ENCODE data around the gene NDUFS2.

The NDUFS2 gene

GRCh38 chr1:161175771-161176453, 26.3 kb upstream of the NDUFS2 start:
- no peak overlapping the region for H3K9ac ChIP-seq (ENCODE audit: low read depth, low read length)
- H3K27me3 ChIP-seq (ENCODE audit: control insufficient read depth, insufficient read depth, low read length), result no peaks in the 10 kb centered on the region
- peaks cover 23% of the 10 kb centered on the region for H3K36me3 ChIP-seq (ENCODE audit: control insufficient read depth, insufficient read depth, low read length)
- no peak overlapping the region for H3K4me3 ChIP-seq (ENCODE audit: low read depth, low read length)
- H3K9me3 ChIP-seq (ENCODE audit: control insufficient read depth, insufficient read depth, low read length), result no peaks in the 10 kb centered on the region
- H3K4me1 ChIP-seq (ENCODE audit: control insufficient read depth, insufficient read depth, low read length), result peaks cover 4% of the 10 kb centered on the region

GRCh38 chr1:161176468-161177111, 25.6 kb upstream of the NDUFS2 start:
- no peaks in the 10 kb centered on the region for H3K27me3 ChIP-seq (ENCODE audit: control insufficient read depth, insufficient read depth, low read length)
- peak overlapping the region; percentile 99 for H3K4me3 ChIP-seq (ENCODE audit: low read depth, low read length)
- peaks cover 4% of the 10 kb centered on the region for H3K4me1 ChIP-seq (ENCODE audit: control insufficient read depth, insufficient read depth, low read length)
- peak overlapping the region; percentile 89 for H3K9ac ChIP-seq (ENCODE audit: low read depth, low read length)
- peaks cover 16% of the 10 kb centered on the region for H3K36me3 ChIP-seq (ENCODE audit: control insufficient read depth, insufficient read depth, low read length)
- H3K9me3 ChIP-seq (ENCODE audit: control insufficient read depth, insufficient read depth, low read length), result no peaks in the 10 kb centered on the region

DNA sequence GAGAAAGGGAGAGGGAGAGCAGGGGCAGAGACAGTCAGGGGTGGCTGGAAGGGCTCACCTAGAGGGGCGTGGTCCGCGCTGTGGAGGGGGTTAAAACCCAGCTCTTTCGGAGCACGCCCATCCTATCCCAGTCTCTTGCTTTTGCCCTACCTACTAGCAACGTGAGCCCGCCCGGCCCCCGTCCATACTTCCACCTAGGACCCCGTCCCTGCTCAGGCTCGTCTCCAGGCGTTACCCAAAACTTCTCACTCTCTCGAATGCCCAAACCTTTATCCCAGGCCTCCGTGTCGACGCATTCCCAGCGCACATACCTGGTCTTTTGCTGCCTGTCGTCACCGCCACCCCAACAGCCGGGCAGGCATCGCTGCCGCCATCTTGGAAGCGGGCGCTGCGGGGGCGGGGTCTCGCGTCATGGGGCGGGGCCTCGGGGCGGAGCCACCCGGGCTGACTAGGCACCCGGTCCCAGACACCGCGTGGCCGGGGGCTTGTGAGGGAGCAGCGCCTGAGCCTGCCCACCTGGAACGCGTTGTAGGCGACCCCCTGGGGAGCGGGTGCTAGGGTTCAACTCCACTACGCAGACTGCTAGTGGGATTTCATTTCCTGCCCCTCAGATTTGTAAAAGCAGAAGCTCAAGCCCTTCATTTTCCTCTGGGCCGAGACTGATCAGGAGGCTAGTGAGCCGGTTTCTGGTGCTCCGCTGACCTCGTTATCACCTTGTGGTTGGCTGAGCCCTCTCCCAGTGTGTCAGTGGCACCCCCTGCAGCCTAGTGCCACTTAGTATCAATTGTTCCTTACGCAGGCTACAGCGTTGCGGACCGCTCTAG, 24.8 kb upstream of the NDUFS2 start, which contains the start of gene B4GALT3:
B4GALT3 (minus strand) TSS at position 396 of the 824 bp plus-strand sequence. CDS start 1,447 bp downstream, outside the sequence.
- Histone ChIP-seq H3K27me3 (ENCODE audit: control insufficient read depth, insufficient read depth, low read length) (no peaks in the 10 kb centered on the region), H3K9ac (ENCODE audit: low read depth, low read length) (peak within 1 kb of the TSS; percentile 89), H3K36me3 (ENCODE audit: control insufficient read depth, insufficient read depth, low read length) (peaks cover 10% of the 10 kb centered on the region), H3K4me1 (ENCODE audit: control insufficient read depth, insufficient read depth, low read length) (peaks cover 4% of the 10 kb centered on the region), H3K9me3 (ENCODE audit: control insufficient read depth, insufficient read depth, low read length) (no peaks in the 10 kb centered on the region), H3K4me3 (ENCODE audit: low read depth, low read length) (peak within 1 kb of the TSS; percentile 99)

- Histone ChIP-seq H3K9me3 (ENCODE audit: control insufficient read depth, insufficient read depth, low read length) (no peaks in the 10 kb centered on the region), H3K4me1 (ENCODE audit: control insufficient read depth, insufficient read depth, low read length) (peaks cover 4% of the 10 kb centered on the region)
These were observed 24.3 kb upstream of the NDUFS2 start for GRCh38 chr1:161177936-161178244.

DNA sequence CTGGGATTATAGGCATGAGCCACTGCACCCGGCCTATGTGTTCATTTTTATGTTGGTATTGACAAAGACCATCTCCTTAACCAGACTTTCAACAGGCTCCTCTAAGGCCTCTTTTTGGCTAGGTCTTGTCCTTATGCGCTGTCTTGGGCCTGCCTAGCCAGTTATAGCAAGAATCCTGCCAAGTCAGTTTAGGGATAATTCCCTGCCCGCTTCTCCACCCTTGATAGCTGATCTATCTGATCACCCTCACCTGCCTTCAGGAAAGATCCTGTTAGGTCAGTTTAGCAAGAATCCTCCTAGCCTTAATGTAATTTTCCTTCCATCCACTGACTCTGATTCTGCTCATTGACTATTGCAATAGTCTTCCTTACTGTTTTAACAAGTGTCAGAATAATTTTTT, 22.5 kb upstream of the NDUFS2 start:
- peaks cover 4% of the 10 kb centered on the region for H3K4me1 ChIP-seq (ENCODE audit: control insufficient read depth, insufficient read depth, low read length)
- H3K9me3 ChIP-seq (ENCODE audit: control insufficient read depth, insufficient read depth, low read length), result no peaks in the 10 kb centered on the region
- H3K36me3 ChIP-seq (ENCODE audit: control insufficient read depth, insufficient read depth, low read length), result no peaks in the 10 kb centered on the region
- H3K9ac ChIP-seq (ENCODE audit: low read depth, low read length), result no peak overlapping the region
- H3K27me3 ChIP-seq (ENCODE audit: control insufficient read depth, insufficient read depth, low read length), result no peaks in the 10 kb centered on the region
- H3K4me3 ChIP-seq (ENCODE audit: low read depth, low read length), result no peak overlapping the region

More at GRCh38 chr1:161177936-161178244, 24.3 kb upstream of the NDUFS2 start:
- Histone ChIP-seq H3K4me3 (ENCODE audit: low read depth, low read length) (peak overlapping the region; percentile 99), H3K36me3 (ENCODE audit: control insufficient read depth, insufficient read depth, low read length) (peaks cover 9% of the 10 kb centered on the region), H3K27me3 (ENCODE audit: control insufficient read depth, insufficient read depth, low read length) (no peaks in the 10 kb centered on the region), H3K9ac (ENCODE audit: low read depth, low read length) (no peak overlapping the region)

DNA sequence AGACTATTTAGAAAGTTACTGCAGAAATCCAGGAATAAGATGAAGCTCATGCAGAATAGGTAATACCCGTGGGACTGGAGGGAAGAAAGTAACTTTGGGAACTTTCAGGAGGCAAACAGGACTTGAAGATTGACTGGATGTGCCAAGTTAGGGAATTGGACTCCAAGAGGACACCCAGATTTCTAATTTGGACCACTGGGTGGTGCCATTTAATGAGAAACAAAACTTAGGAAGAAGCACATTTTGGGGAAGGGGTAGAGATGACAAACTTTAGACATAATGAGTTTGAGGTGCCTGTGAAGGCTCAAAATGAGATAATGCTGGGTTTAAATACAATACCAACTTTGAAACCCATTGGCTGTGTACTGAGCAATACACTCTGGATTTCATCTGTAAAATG, 21.5 kb upstream of the NDUFS2 start:
- no peak overlapping the region for H3K4me3 ChIP-seq (ENCODE audit: low read depth, low read length)
- H3K27me3 ChIP-seq (ENCODE audit: control insufficient read depth, insufficient read depth, low read length), result no peaks in the 10 kb centered on the region
- H3K9me3 ChIP-seq (ENCODE audit: control insufficient read depth, insufficient read depth, low read length), result no peaks in the 10 kb centered on the region
- peaks cover 4% of the 10 kb centered on the region for H3K4me1 ChIP-seq (ENCODE audit: control insufficient read depth, insufficient read depth, low read length)
- no peak overlapping the region for H3K9ac ChIP-seq (ENCODE audit: low read depth, low read length)
- no peaks in the 10 kb centered on the region for H3K36me3 ChIP-seq (ENCODE audit: control insufficient read depth, insufficient read depth, low read length)

DNA sequence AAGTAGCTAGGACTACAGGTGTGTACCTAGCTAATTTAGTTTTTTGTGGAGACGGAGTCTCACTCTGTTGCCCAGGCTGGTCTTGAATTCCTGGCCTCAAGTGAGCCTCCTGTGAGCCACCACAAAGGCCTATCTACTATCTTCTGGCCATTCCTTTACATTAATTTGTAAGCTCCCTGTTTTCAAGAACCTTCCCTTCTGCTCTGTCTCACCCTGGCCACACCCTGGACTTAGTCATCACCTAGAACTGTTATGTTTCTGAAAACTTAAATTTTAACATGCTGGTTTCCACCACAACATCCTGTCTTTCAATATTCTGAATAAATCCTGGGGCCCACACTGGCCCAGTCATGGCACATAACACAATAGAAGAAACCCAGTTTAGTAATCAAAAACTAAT, 20.0 kb upstream of the NDUFS2 start:
- H3K27me3 ChIP-seq (ENCODE audit: control insufficient read depth, insufficient read depth, low read length), result no peaks in the 10 kb centered on the region
- peaks cover 4% of the 10 kb centered on the region for H3K4me1 ChIP-seq (ENCODE audit: control insufficient read depth, insufficient read depth, low read length)
- no peaks in the 10 kb centered on the region for H3K36me3 ChIP-seq (ENCODE audit: control insufficient read depth, insufficient read depth, low read length)
- no peak overlapping the region for H3K9ac ChIP-seq (ENCODE audit: low read depth, low read length)
- H3K9me3 ChIP-seq (ENCODE audit: control insufficient read depth, insufficient read depth, low read length), result no peaks in the 10 kb centered on the region
- no peak overlapping the region for H3K4me3 ChIP-seq (ENCODE audit: low read depth, low read length)

GRCh38 chr1:161185282-161185682, 16.9 kb upstream of the NDUFS2 start:
- Histone ChIP-seq H3K4me1 (ENCODE audit: control insufficient read depth, insufficient read depth, low read length) (no peaks in the 10 kb centered on the region), H3K4me3 (ENCODE audit: low read depth, low read length) (no peak overlapping the region), H3K9me3 (ENCODE audit: control insufficient read depth, insufficient read depth, low read length) (no peaks in the 10 kb centered on the region), H3K27me3 (ENCODE audit: control insufficient read depth, insufficient read depth, low read length) (no peaks in the 10 kb centered on the region), H3K36me3 (ENCODE audit: control insufficient read depth, insufficient read depth, low read length) (no peaks in the 10 kb centered on the region), H3K9ac (ENCODE audit: low read depth, low read length) (no peak overlapping the region)

- no peaks in the 10 kb centered on the region for H3K4me1 ChIP-seq (ENCODE audit: control insufficient read depth, insufficient read depth, low read length)
These were observed 16.3 kb upstream of the NDUFS2 start for GRCh38 chr1:161185732-161186311.

DNA sequence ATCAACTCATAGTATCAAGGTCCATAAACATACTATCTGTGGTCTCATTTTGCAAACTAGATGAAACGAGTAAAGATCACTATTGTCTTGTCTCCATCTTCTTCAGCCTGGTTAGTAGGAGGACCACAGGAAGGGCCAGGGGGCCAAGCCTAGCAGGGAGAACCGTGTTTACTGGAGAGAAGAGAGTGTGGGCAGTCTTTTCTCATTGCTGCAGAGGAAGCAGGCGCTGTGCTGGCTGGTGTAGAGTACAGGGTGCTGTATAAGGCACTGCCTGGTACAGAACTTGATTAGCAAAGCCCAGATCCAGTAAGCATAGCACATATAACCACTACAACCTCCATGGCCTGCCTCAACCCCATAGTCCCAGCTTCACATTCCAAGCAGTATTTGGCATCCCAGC, 14.9 kb upstream of the NDUFS2 start:
- Histone ChIP-seq H3K27me3 (ENCODE audit: control insufficient read depth, insufficient read depth, low read length) (no peaks in the 10 kb centered on the region), H3K36me3 (ENCODE audit: control insufficient read depth, insufficient read depth, low read length) (no peaks in the 10 kb centered on the region), H3K9me3 (ENCODE audit: control insufficient read depth, insufficient read depth, low read length) (no peaks in the 10 kb centered on the region), H3K9ac (ENCODE audit: low read depth, low read length) (no peak overlapping the region), H3K4me3 (ENCODE audit: low read depth, low read length) (no peak overlapping the region), H3K4me1 (ENCODE audit: control insufficient read depth, insufficient read depth, low read length) (no peaks in the 10 kb centered on the region)

More at GRCh38 chr1:161185732-161186311, 16.3 kb upstream of the NDUFS2 start:
- Histone ChIP-seq H3K27me3 (ENCODE audit: control insufficient read depth, insufficient read depth, low read length) (no peaks in the 10 kb centered on the region), H3K9me3 (ENCODE audit: control insufficient read depth, insufficient read depth, low read length) (no peaks in the 10 kb centered on the region), H3K36me3 (ENCODE audit: control insufficient read depth, insufficient read depth, low read length) (no peaks in the 10 kb centered on the region), H3K9ac (ENCODE audit: low read depth, low read length) (no peak overlapping the region), H3K4me3 (ENCODE audit: low read depth, low read length) (no peak overlapping the region)

GRCh38 chr1:161188381-161188780, 13.8 kb upstream of the NDUFS2 start:
- peaks cover under 1% of the 10 kb centered on the region for H3K36me3 ChIP-seq (ENCODE audit: control insufficient read depth, insufficient read depth, low read length)
- H3K27me3 ChIP-seq (ENCODE audit: control insufficient read depth, insufficient read depth, low read length), result no peaks in the 10 kb centered on the region
- H3K4me1 ChIP-seq (ENCODE audit: control insufficient read depth, insufficient read depth, low read length), result peaks cover 3% of the 10 kb centered on the region
- H3K9me3 ChIP-seq (ENCODE audit: control insufficient read depth, insufficient read depth, low read length), result no peaks in the 10 kb centered on the region
- H3K4me3 ChIP-seq (ENCODE audit: low read depth, low read length), result no peak overlapping the region
- no peak overlapping the region for H3K9ac ChIP-seq (ENCODE audit: low read depth, low read length)
